Endodermal cell (in vitro differentiated cells): ENCODE measurements around the gene SCML1. TPM values are rescaled to one million over a fixed set of nuclear protein-coding genes. Genes with fewer than 3 reads are reported as not detected.
A peak's percentile ranks its signal among the peaks of the same experiment; 100 is the strongest.

ENCODE experiments used
- DNase-seq: peaks from one replicate; pipeline ENCODE4 v3.0.0-alpha.2; 2017
- H3K27ac ChIP-seq: 2 replicates; pipeline ENCODE4 v1.5.1; 2013; ENCODE audit warnings: mild to moderate bottlenecking, low read depth, low read length, moderate library complexity
- H3K27me3 ChIP-seq: 2 replicates; pipeline ENCODE4 v1.6.1; 2013; ENCODE audit warnings: mild to moderate bottlenecking, low read length, moderate library complexity; ENCODE audit not compliant: insufficient read depth, control insufficient read depth, poor library complexity, severe bottlenecking
- H3K36me3 ChIP-seq: 2 replicates; pipeline ENCODE4 v1.7.0; 2013; ENCODE audit warnings: mild to moderate bottlenecking, low read length, moderate library complexity; ENCODE audit not compliant: control insufficient read depth, insufficient read depth
- H3K4me1 ChIP-seq: one replicate; pipeline ENCODE4 v1.7.0; 2013; ENCODE audit warnings: low read length; ENCODE audit not compliant: control insufficient read depth, insufficient read depth
- H3K4me3 ChIP-seq: 2 replicates; pipeline ENCODE4 v1.5.1; 2013; ENCODE audit warnings: mild to moderate bottlenecking, low read length, moderate library complexity
- H3K9ac ChIP-seq: 2 replicates; pipeline ENCODE4 v1.6.1; 2013; ENCODE audit warnings: mild to moderate bottlenecking, low read length, moderate library complexity; ENCODE audit not compliant: poor library complexity, severe bottlenecking; ENCODE audit errors: extremely low read depth
- H3K9me3 ChIP-seq: 2 replicates; pipeline ENCODE4 v1.6.1; 2013; ENCODE audit warnings: mild to moderate bottlenecking, low read length, moderate library complexity; ENCODE audit not compliant: control insufficient read depth
- H3K27ac Mint-ChIP-seq: 2 replicates; pipeline ENCODE4 v1.8.0; 2020; ENCODE audit warnings: mixed read lengths
- H3K27me3 Mint-ChIP-seq: 2 replicates; pipeline ENCODE4 v1.8.0; 2021; ENCODE audit warnings: mild to moderate bottlenecking, mixed read lengths; ENCODE audit not compliant: insufficient read depth
- H3K36me3 Mint-ChIP-seq: 2 replicates; pipeline ENCODE4 v1.8.0; 2020; ENCODE audit warnings: low read depth, mixed read lengths
- H3K4me1 Mint-ChIP-seq: 2 replicates; pipeline ENCODE4 v1.8.0; 2020; ENCODE audit warnings: mixed read lengths
- H3K4me3 Mint-ChIP-seq: 2 replicates; pipeline ENCODE4 v1.8.0; 2020; ENCODE audit warnings: mild to moderate bottlenecking, moderate library complexity, mixed read lengths
- H3K9me3 Mint-ChIP-seq: 2 replicates; pipeline ENCODE4 v1.8.0; 2020; ENCODE audit warnings: mild to moderate bottlenecking, mixed read lengths
- CTCF ChIP-seq: fragments of 200-600 bp; sonication (generic); conservative IDR thresholded peaks from 2 replicates; pipeline ENCODE4 v1.5.0; 2021; ENCODE audit warnings: antibody characterized with exemption, mild to moderate bottlenecking
- WGBS, 2 experiments: methylation state at CpG; one replicate each; pipeline versions ENCODE4 v1.1.5 to v1.1.7; 2013; ENCODE audit warnings: missing lambda C conversion rate in 2 of 2, mixed read lengths in 1 of 2; ENCODE audit not compliant: insufficient coverage in 1 of 2, insufficient read length in 1 of 2; 5-methylcytosine and 5-hydroxymethylcytosine counted together
- total RNA-seq, 2 donors: library from RNA; stranded (reverse); fragmentation: NEBNext Ultra II Directional in 1 of 2; extraction: Animal tissue kit (Norgen Biotek cat#: 25700) in 1 of 2; gene quantifications; 2 replicates in 1 of 2; 3 replicates in 1 of 2; pipeline ENCODE4 v1.2.1, GENCODE V29; 2021

The SCML1 gene
- total RNA-seq, 2 donors from 2014 or later = 0.59 to 2.2 TPM

GRCh38 chrX:17743913-17744312 lies 6.6 kb downstream of the SCML1 start:
- no CpG with 5 or more reads among the region's 2 CpGs for WGBS, 2 experiments

GRCh38 chrX:17744896-17745523 lies 7.7 kb downstream of the SCML1 start:
- peaks cover 22% of the 10 kb centered on the region for H3K27me3 ChIP-seq
- no peak for DNase-seq
- H3K36me3 Mint-ChIP-seq = no peaks in the 10 kb centered on the region

More at GRCh38 chrX:17743913-17744312, 6.6 kb downstream of the SCML1 start:
- Histone ChIP-seq H3K36me3 (no peaks in the 10 kb centered on the region), H3K27ac (no peak overlapping the region), H3K9me3 (no peaks in the 10 kb centered on the region), H3K9ac (no peak overlapping the region), H3K4me3 (no peak overlapping the region), H3K27me3 (peaks cover 33% of the 10 kb centered on the region), H3K4me1 (no peaks in the 10 kb centered on the region)
- no peak for DNase-seq
- H3K9me3 Mint-ChIP-seq = no peaks in the 10 kb centered on the region
- peaks cover 6% of the 10 kb centered on the region for H3K4me1 Mint-ChIP-seq
- H3K27ac Mint-ChIP-seq = no peak overlapping the region
- H3K36me3 Mint-ChIP-seq = no peaks in the 10 kb centered on the region
- peaks cover 48% of the 10 kb centered on the region for H3K27me3 Mint-ChIP-seq
- no peak for TF ChIP-seq CTCF
- no peak overlapping the region for H3K4me3 Mint-ChIP-seq

GRCh38 chrX:17747692-17748091 lies 10.4 kb downstream of the SCML1 start:
- Histone ChIP-seq H3K27ac (no peak overlapping the region), H3K9ac (no peak overlapping the region), H3K9me3 (no peaks in the 10 kb centered on the region), H3K4me3 (no peak overlapping the region), H3K36me3 (no peaks in the 10 kb centered on the region), H3K4me1 (no peaks in the 10 kb centered on the region), H3K27me3 (peaks cover 6% of the 10 kb centered on the region)
- Mint-ChIP-seq H3K4me1 (no peaks in the 10 kb centered on the region), H3K36me3 (no peaks in the 10 kb centered on the region), H3K27me3 (peaks cover 14% of the 10 kb centered on the region), H3K9me3 (no peaks in the 10 kb centered on the region), H3K27ac (no peak overlapping the region), H3K4me3 (no peak overlapping the region)
- DNase-seq = no peak
- TF ChIP-seq CTCF = no peak
- WGBS, 2 experiments = 82 to 100% methylated on average over 1 to 4 of the region's 5 CpGs

More at GRCh38 chrX:17744896-17745523, 7.7 kb downstream of the SCML1 start:
- TF ChIP-seq CTCF = peak; percentile 76
- no peak overlapping the region for H3K4me3 Mint-ChIP-seq
- peaks cover 37% of the 10 kb centered on the region for H3K27me3 Mint-ChIP-seq
- H3K27ac ChIP-seq = no peak overlapping the region
- H3K9me3 Mint-ChIP-seq = no peaks in the 10 kb centered on the region
- H3K4me1 Mint-ChIP-seq = peaks cover 6% of the 10 kb centered on the region
- WGBS, 2 experiments = no CpG with 5 or more reads among the region's 2 CpGs
- H3K9me3 ChIP-seq = no peaks in the 10 kb centered on the region
- no peaks in the 10 kb centered on the region for H3K36me3 ChIP-seq
- no peak overlapping the region for H3K27ac Mint-ChIP-seq
- H3K4me3 ChIP-seq = no peak overlapping the region
- no peak overlapping the region for H3K9ac ChIP-seq
- H3K4me1 ChIP-seq = no peaks in the 10 kb centered on the region
